CD14-positive monocyte (primary cell): Measurements from ENCODE around the gene FOXR1. TPM values are rescaled to one million over a fixed set of nuclear protein-coding genes. Genes with fewer than 3 reads are reported as not detected.

ENCODE experiments used
- DNase-seq, 3 donors: peaks; one replicate each; pipeline ENCODE4 v3.0.0-alpha.2; 2011 to 2022
- H2AFZ ChIP-seq: 2 replicates; pipeline ENCODE4 v1.6.0; 2012; ENCODE audit warnings: mild to moderate bottlenecking, low read depth, low read length, inconsistent platforms; ENCODE audit not compliant: insufficient read depth, poor library complexity, severe bottlenecking
- H3K27ac ChIP-seq, 2 donors: 1 replicate in 1 of 2; 2 replicates in 1 of 2; pipeline ENCODE4 v1.5.1; 2012 to 2013; ENCODE audit warnings: low read length in 2 of 2, control low read depth in 1 of 2, inconsistent platforms in 1 of 2, low read depth in 1 of 2, mild to moderate bottlenecking in 1 of 2
- H3K27me3 ChIP-seq, 2 donors: one replicate each; pipeline versions ENCODE4 v1.6.0 to v1.6.1; 2011 to 2013; ENCODE audit warnings: low read length in 2 of 2; ENCODE audit not compliant: control insufficient read depth in 2 of 2, insufficient read depth in 2 of 2
- H3K36me3 ChIP-seq, 2 donors: replicated peaks in 1 of 2; 1 replicate in 1 of 2; 2 replicates in 1 of 2; pipeline versions ENCODE4 v1.5.1 to v1.6.1; 2012 to 2013; ENCODE audit warnings: low read length in 2 of 2, control low read depth in 1 of 2, inconsistent platforms in 1 of 2, mild to moderate bottlenecking in 1 of 2; ENCODE audit not compliant: insufficient read depth in 2 of 2, control insufficient read depth in 1 of 2
- H3K4me1 ChIP-seq, 2 donors: 1 replicate in 1 of 2; 2 replicates in 1 of 2; pipeline versions ENCODE4 v1.5.1 to v1.6.1; 2012 to 2013; ENCODE audit warnings: low read length in 2 of 2, control low read depth in 1 of 2, inconsistent platforms in 1 of 2, mild to moderate bottlenecking in 1 of 2, moderate library complexity in 1 of 2; ENCODE audit not compliant: insufficient read depth in 2 of 2, control insufficient read depth in 1 of 2
- H3K4me2 ChIP-seq: replicated peaks from 2 replicates; pipeline ENCODE3; 2012; ENCODE audit warnings: low read length, moderate library complexity, mild to moderate bottlenecking; ENCODE audit not compliant: poor library complexity, severe bottlenecking; ENCODE audit errors: extremely low read depth
- H3K4me3 ChIP-seq, 3 experiments: fragments of 200-600 bp in 1 of 3; sonication (generic) in 1 of 3; replicated peaks in 1 of 3; 1 replicate in 2 of 3; 2 replicates in 1 of 3; pipeline ENCODE4 v1.5.1; 2011 to 2013; ENCODE audit warnings: low read length in 3 of 3, mild to moderate bottlenecking in 3 of 3, control low read depth in 2 of 3, low read depth in 2 of 3, inconsistent platforms in 1 of 3, moderate library complexity in 1 of 3
- H3K79me2 ChIP-seq: 2 replicates; pipeline ENCODE4 v1.6.0; 2012; ENCODE audit warnings: mild to moderate bottlenecking, control low read depth, inconsistent platforms, low read length, moderate library complexity; ENCODE audit not compliant: insufficient read depth
- H3K9ac ChIP-seq: 2 replicates; pipeline ENCODE4 v1.6.0; 2017; ENCODE audit warnings: low read length, mild to moderate bottlenecking; ENCODE audit not compliant: insufficient read depth, poor library complexity, severe bottlenecking
- H3K9me3 ChIP-seq, 2 donors: replicated peaks in 1 of 2; 1 replicate in 1 of 2; 2 replicates in 1 of 2; pipeline versions ENCODE4 v1.5.1 to v1.6.1; 2012 to 2013; ENCODE audit warnings: low read length in 2 of 2, control low read depth in 1 of 2; ENCODE audit not compliant: control insufficient read depth in 1 of 2, insufficient read depth in 1 of 2
- H4K20me1 ChIP-seq: 2 replicates; pipeline ENCODE4 v1.6.0; 2012; ENCODE audit warnings: mild to moderate bottlenecking, low read length, control low read depth, moderate library complexity; ENCODE audit not compliant: insufficient read depth
- H3K27ac Mint-ChIP-seq, 7 donors: one replicate each; pipeline ENCODE4 v1.8.0; 2020; ENCODE audit warnings: mild to moderate bottlenecking in 7 of 7, mixed read lengths in 7 of 7, moderate library complexity in 6 of 7, inconsistent platforms in 2 of 7
- H3K27me3 Mint-ChIP-seq, 3 donors: one replicate each; pipeline ENCODE4 v1.8.0; 2021 to 2022; ENCODE audit warnings: low read depth in 3 of 3, mild to moderate bottlenecking in 3 of 3, mixed read lengths in 3 of 3, moderate library complexity in 3 of 3, inconsistent platforms in 1 of 3
- H3K36me3 Mint-ChIP-seq, 2 donors: one replicate each; pipeline ENCODE4 v1.8.0; 2020; ENCODE audit warnings: mixed read lengths in 2 of 2, inconsistent platforms in 1 of 2, mild to moderate bottlenecking in 1 of 2
- H3K4me1 Mint-ChIP-seq: one replicate; pipeline ENCODE4 v1.8.0; 2020; ENCODE audit warnings: mild to moderate bottlenecking, mixed read lengths
- H3K4me3 Mint-ChIP-seq, 2 donors: one replicate each; pipeline ENCODE4 v1.8.0; 2020; ENCODE audit warnings: mild to moderate bottlenecking in 2 of 2, mixed read lengths in 2 of 2, moderate library complexity in 1 of 2
- H3K9me3 Mint-ChIP-seq, 7 donors: one replicate each; pipeline ENCODE4 v1.8.0; 2020 to 2022; ENCODE audit warnings: mixed read lengths in 7 of 7, mild to moderate bottlenecking in 6 of 7, moderate library complexity in 6 of 7, inconsistent platforms in 2 of 7
- CTCF ChIP-seq: fragments of 200-600 bp; IDR thresholded peaks from one replicate; pipeline ENCODE4 v1.8.0; 2022; ENCODE audit warnings: antibody characterized with exemption, mild to moderate bottlenecking
- WGBS: methylation state at CpG from one replicate; pipeline ENCODE4 v1.1.5; 2013; ENCODE audit warnings: missing lambda C conversion rate; ENCODE audit not compliant: insufficient coverage; 5-methylcytosine and 5-hydroxymethylcytosine counted together
- intact Hi-C, 2 donors: fragments of 100-400 bp; cut with micrococcal nuclease; formaldehyde crosslinking; loops; one replicate each; pipeline versions ENCODE4 v1.15.0 to v1.15.1; 2023
- polyA plus RNA-seq, 3 donors: library from polyadenylated mRNA; depleted of rRNA in 1 of 3; unstranded in 2 of 3; stranded (reverse) in 1 of 3; fragments of 300-500 nt in 2 of 3; fragments of >200 nt in 1 of 3; fragmentation: Illumina TruSeq in 2 of 3; gene quantifications; 1 replicate in 2 of 3; 2 replicates in 1 of 3; pipeline ENCODE4 v1.2.3, GENCODE V29; 2012 to 2021

The FOXR1 gene
- polyA plus RNA-seq, 3 donors, result not detected

- WGBS, result 98% methylated on average over 6 of the region's 9 CpGs
- H3K27ac ChIP-seq, result no peak overlapping the region
- intact Hi-C loops, result no loop called here
- H3K27me3 ChIP-seq, result no peaks in the 10 kb centered on the region
- no peaks in the 10 kb centered on the region for H4K20me1 ChIP-seq
- no peak overlapping the region for H3K4me3 Mint-ChIP-seq
- no peaks in the 10 kb centered on the region for H3K27me3 Mint-ChIP-seq
- H3K36me3 Mint-ChIP-seq, result peaks cover 29 to 31% of the 10 kb centered on the region in 2 donors
- peaks cover 21 to 30% of the 10 kb centered on the region in 2 donors for H3K36me3 ChIP-seq
- H3K9me3 ChIP-seq, result no peaks in the 10 kb centered on the region
- DNase-seq, result no peak
- no peaks in the 10 kb centered on the region for H3K9me3 Mint-ChIP-seq
- no peak overlapping the region for H3K4me3 ChIP-seq
- H3K4me1 Mint-ChIP-seq, result peaks cover 16% of the 10 kb centered on the region
- no peak for TF ChIP-seq CTCF
- H3K9ac ChIP-seq, result no peak overlapping the region
- no peak overlapping the region for H3K4me2 ChIP-seq
- no peak overlapping the region for H2AFZ ChIP-seq
- H3K79me2 ChIP-seq, result peaks cover 3% of the 10 kb centered on the region
- H3K4me1 ChIP-seq, result peaks cover 8 to 15% of the 10 kb centered on the region in 2 donors
- H3K27ac Mint-ChIP-seq, result peak overlapping the region in 1 of 7 donors; percentile 3
Observed at GRCh38 chr11:119028346-119029068, 56.9 kb downstream of the FOXR1 start.

GRCh38 chr11:119029069-119029339, 57.4 kb downstream of the FOXR1 start:
- H3K79me2 ChIP-seq, result peaks cover 3% of the 10 kb centered on the region
- H3K9me3 ChIP-seq, result no peaks in the 10 kb centered on the region
- TF ChIP-seq CTCF, result no peak
- 100% methylated on average over 1 of the region's 1 CpG for WGBS
- no peaks in the 10 kb centered on the region for H3K27me3 ChIP-seq
- H3K36me3 ChIP-seq, result peaks cover 16 to 26% of the 10 kb centered on the region in 2 donors
- no peaks in the 10 kb centered on the region for H3K27me3 Mint-ChIP-seq
- peak overlapping the region in 2 of 7 donors; percentile 3 to 13 for H3K27ac Mint-ChIP-seq
- intact Hi-C loops, result no loop called here
- H3K4me3 Mint-ChIP-seq, result no peak overlapping the region
- peak overlapping the region; percentile 100 for H2AFZ ChIP-seq
- no peak overlapping the region for H3K9ac ChIP-seq
- no peaks in the 10 kb centered on the region for H4K20me1 ChIP-seq
- H3K27ac ChIP-seq, result no peak overlapping the region
- H3K4me3 ChIP-seq, result no peak overlapping the region
- H3K9me3 Mint-ChIP-seq, result no peaks in the 10 kb centered on the region
- H3K4me2 ChIP-seq, result no peak overlapping the region
- no peak for DNase-seq
- H3K4me1 Mint-ChIP-seq, result peaks cover 16% of the 10 kb centered on the region
- H3K36me3 Mint-ChIP-seq, result peaks cover 24 to 26% of the 10 kb centered on the region in 2 donors
- peaks cover 8 to 15% of the 10 kb centered on the region in 2 donors for H3K4me1 ChIP-seq
